HEK293 (cell line): Measurements from ENCODE around the gene LRRC26.

Source experiments
- CTCF ChIA-PET: fragments of 350-600 bp; formaldehyde crosslinking; extraction: SDS; loops from one replicate; lab custom pipeline; 2021; ENCODE audit warnings: antibody characterized with exemption; lab: Yijun Ruan, JAX
- POLR2A ChIA-PET: fragments of 300-600 bp; formaldehyde crosslinking; extraction: SDS; loops from one replicate; lab custom pipeline; 2020; ENCODE audit warnings: antibody characterized with exemption, inconsistent platforms; lab: Yijun Ruan, JAX
- H3K27ac ChIP-seq: fragments of 200-500 bp; sonication (Bioruptor generic); 2 replicates; pipeline ENCODE4 v1.5.1; 2014; ENCODE audit warnings: low read depth, low read length, control low read depth, inconsistent platforms; ENCODE audit errors: extremely low read depth
- H3K36me3 ChIP-seq, 2 experiments: fragments of 200-500 bp in 1 of 2; sonication (Bioruptor generic) in 1 of 2; 1 replicate in 1 of 2; 2 replicates in 1 of 2; pipeline ENCODE4 v1.5.1; 2014 to 2017; ENCODE audit warnings: inconsistent platforms in 2 of 2, low read length in 2 of 2; ENCODE audit not compliant: control insufficient read depth in 2 of 2, insufficient read depth in 1 of 2
- H3K4me1 ChIP-seq: fragments of 200-500 bp; sonication (Bioruptor generic); 2 replicates; pipeline ENCODE4 v1.5.1; 2014; ENCODE audit warnings: mild to moderate bottlenecking, low read length, inconsistent platforms; ENCODE audit not compliant: control insufficient read depth, insufficient read depth
- H3K4me3 ChIP-seq: 2 replicates; pipeline ENCODE4 v1.5.1; 2011; ENCODE audit warnings: low read depth, mild to moderate bottlenecking, control low read depth, low read length, moderate library complexity
- H3K9me3 ChIP-seq: fragments of 200-500 bp; sonication (Bioruptor generic); 2 replicates; pipeline ENCODE4 v1.5.1; 2014; ENCODE audit warnings: low read depth, low read length, inconsistent platforms; ENCODE audit not compliant: control insufficient read depth, insufficient read depth
- GLIS2 ChIP-seq: fragments of 450-650 bp; formaldehyde crosslinking; IDR thresholded peaks from 2 replicates; pipeline ENCODE4 v1.5.1; 2016; ENCODE audit warnings: missing biosample characterization, missing genetic modification characterization
- IKZF3 ChIP-seq: fragments of 450-650 bp; IDR thresholded peaks from 2 replicates; pipeline ENCODE4 v1.5.0; 2018; ENCODE audit warnings: missing biosample characterization, mild to moderate bottlenecking, missing genetic modification characterization, moderate library complexity
- OSR2 ChIP-seq: fragments of 450-650 bp; formaldehyde crosslinking; IDR thresholded peaks from 2 replicates; pipeline ENCODE4 v1.5.1; 2016; ENCODE audit warnings: missing biosample characterization, missing genetic modification characterization
- SP2 ChIP-seq: fragments of 450-650 bp; formaldehyde crosslinking; IDR thresholded peaks from 2 replicates; pipeline ENCODE4 v1.5.1; 2016; ENCODE audit warnings: missing biosample characterization, missing genetic modification characterization
- SP3 ChIP-seq: fragments of 450-650 bp; formaldehyde crosslinking; IDR thresholded peaks from 2 replicates; pipeline ENCODE4 v1.5.1; 2016; ENCODE audit warnings: missing biosample characterization, missing genetic modification characterization
- ZBTB48 ChIP-seq: fragments of 450-650 bp; formaldehyde crosslinking; IDR thresholded peaks from 2 replicates; pipeline ENCODE4 v1.5.1; 2016; ENCODE audit warnings: missing biosample characterization, missing genetic modification characterization
- ZNF2 ChIP-seq: fragments of 450-650 bp; formaldehyde crosslinking; IDR thresholded peaks from 2 replicates; pipeline ENCODE4 v1.5.1; 2016; ENCODE audit warnings: missing biosample characterization, missing genetic modification characterization
- ZNF341 ChIP-seq: fragments of 450-650 bp; formaldehyde crosslinking; IDR thresholded peaks from 2 replicates; pipeline ENCODE4; 2016; ENCODE audit warnings: low read depth, missing biosample characterization, missing genetic modification characterization
- ZNF394 ChIP-seq: fragments of 450-650 bp; formaldehyde crosslinking; IDR thresholded peaks from 2 replicates; pipeline ENCODE4 v1.5.1; 2016; ENCODE audit warnings: missing biosample characterization, missing genetic modification characterization, mild to moderate bottlenecking, moderate library complexity, borderline replicate concordance
- ZNF433 ChIP-seq: fragments of 450-650 bp; formaldehyde crosslinking; IDR thresholded peaks from 2 replicates; pipeline ENCODE4 v1.5.1; 2016; ENCODE audit warnings: missing biosample characterization, missing genetic modification characterization, low read depth
- TF ChIP-seq, protein P1 (sequence below): fragments of 450-650 bp; formaldehyde crosslinking; IDR thresholded peaks from 2 replicates; pipeline ENCODE4 v1.5.1; 2017; ENCODE audit warnings: missing biosample characterization, missing genetic modification characterization
- TF ChIP-seq, protein P2 (sequence below): fragments of 450-650 bp; formaldehyde crosslinking; optimal IDR thresholded peaks from 2 replicates; pipeline ENCODE3; 2016; ENCODE audit warnings: missing biosample characterization, mild to moderate bottlenecking, missing genetic modification characterization
- TF ChIP-seq, protein P3 (sequence below): fragments of 450-650 bp; formaldehyde crosslinking; IDR thresholded peaks from 2 replicates; pipeline ENCODE4 v1.5.1; 2016; ENCODE audit warnings: missing biosample characterization, missing genetic modification characterization
- TF ChIP-seq, protein P4 (sequence below): fragments of 450-650 bp; formaldehyde crosslinking; IDR thresholded peaks from 2 replicates; pipeline ENCODE4 v1.5.1; 2016; ENCODE audit warnings: missing biosample characterization, missing genetic modification characterization
- TF ChIP-seq, protein P5 (sequence below): fragments of 450-650 bp; formaldehyde crosslinking; IDR thresholded peaks from 2 replicates; pipeline ENCODE4 v1.5.0; 2017; ENCODE audit warnings: missing biosample characterization, missing genetic modification characterization, borderline replicate concordance

LRRC26 gene

DNA sequence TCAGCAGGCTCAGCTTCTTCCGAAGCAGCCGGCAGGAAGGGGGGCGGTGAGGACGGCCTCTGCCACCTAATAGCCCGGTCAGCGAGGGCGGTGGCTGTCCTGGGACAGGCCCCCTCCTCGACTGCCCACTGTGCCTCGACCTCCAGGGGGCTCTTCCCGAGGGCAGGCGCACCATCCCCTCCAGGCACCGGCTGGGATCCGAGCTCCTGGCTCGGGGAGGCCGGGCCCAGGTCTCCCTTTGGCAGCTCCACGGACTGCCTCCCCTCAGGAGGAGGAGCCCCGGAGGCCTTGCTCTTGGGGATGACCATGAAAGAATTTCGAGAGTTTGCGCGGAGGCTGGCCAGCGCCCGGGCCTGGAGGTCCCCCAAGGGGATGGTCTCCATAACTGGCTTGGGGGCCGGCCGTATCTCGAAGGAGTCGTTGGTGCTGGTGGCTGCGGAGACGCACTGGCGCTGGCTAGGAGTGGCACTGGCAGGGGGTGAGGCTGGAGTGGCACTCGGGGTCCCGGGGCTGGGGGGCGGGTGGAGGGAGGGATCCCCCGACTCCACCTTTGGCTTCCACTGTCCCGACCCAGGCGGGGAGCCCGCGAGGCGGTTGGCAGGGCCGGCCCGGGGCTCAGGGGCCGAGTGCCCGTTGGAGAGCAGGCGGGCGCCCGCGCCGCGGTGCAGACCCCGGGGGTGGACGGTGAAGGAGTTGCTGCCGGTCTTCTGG is 29.7 kb upstream of the LRRC26 start:
- no peaks in the 10 kb centered on the region for H3K9me3 ChIP-seq
- H3K27ac ChIP-seq: no peak overlapping the region
- peaks cover 0 to 3% of the 10 kb centered on the region in 2 experiments; a peak in 1 of 3 replicates for H3K36me3 ChIP-seq
- peak overlapping the region; percentile 34 for H3K4me3 ChIP-seq
- TF ChIP-seq GLIS2 (peak; percentile 32; the same call in 1 of the 2 replicates), SP2 (tag by site-specific recombination) (peak; percentile 69), ZNF433 (tag by site-specific recombination) (no peak), SP3 (tag by site-specific recombination) (0 out of 2 replicates have a peak, but pooled peaks have one; percentile 26), ZBTB48 (tag by site-specific recombination) (no peak), ZNF341 (peak; percentile 80), IKZF3 (tag by site-specific recombination) (0 out of 2 replicates have a peak, but pooled peaks have one; percentile 18), OSR2 (tag by site-specific recombination) (no peak), ZNF2 (tag by site-specific recombination) (no peak), ZNF394 (tag by site-specific recombination) (0 out of 2 replicates have a peak, but pooled peaks have one; percentile 41)
- TF ChIP-seq, protein P1, sequence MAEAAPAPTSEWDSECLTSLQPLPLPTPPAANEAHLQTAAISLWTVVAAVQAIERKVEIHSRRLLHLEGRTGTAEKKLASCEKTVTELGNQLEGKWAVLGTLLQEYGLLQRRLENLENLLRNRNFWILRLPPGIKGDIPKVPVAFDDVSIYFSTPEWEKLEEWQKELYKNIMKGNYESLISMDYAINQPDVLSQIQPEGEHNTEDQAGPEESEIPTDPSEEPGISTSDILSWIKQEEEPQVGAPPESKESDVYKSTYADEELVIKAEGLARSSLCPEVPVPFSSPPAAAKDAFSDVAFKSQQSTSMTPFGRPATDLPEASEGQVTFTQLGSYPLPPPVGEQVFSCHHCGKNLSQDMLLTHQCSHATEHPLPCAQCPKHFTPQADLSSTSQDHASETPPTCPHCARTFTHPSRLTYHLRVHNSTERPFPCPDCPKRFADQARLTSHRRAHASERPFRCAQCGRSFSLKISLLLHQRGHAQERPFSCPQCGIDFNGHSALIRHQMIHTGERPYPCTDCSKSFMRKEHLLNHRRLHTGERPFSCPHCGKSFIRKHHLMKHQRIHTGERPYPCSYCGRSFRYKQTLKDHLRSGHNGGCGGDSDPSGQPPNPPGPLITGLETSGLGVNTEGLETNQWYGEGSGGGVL (tag by site-specific recombination): no peak
- TF ChIP-seq, protein P2, sequence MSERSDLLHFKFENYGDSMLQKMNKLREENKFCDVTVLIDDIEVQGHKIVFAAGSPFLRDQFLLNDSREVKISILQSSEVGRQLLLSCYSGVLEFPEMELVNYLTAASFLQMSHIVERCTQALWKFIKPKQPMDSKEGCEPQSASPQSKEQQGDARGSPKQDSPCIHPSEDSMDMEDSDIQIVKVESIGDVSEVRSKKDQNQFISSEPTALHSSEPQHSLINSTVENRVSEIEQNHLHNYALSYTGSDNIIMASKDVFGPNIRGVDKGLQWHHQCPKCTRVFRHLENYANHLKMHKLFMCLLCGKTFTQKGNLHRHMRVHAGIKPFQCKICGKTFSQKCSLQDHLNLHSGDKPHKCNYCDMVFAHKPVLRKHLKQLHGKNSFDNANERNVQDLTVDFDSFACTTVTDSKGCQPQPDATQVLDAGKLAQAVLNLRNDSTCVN: peak; percentile 24
- TF ChIP-seq, protein P3, sequence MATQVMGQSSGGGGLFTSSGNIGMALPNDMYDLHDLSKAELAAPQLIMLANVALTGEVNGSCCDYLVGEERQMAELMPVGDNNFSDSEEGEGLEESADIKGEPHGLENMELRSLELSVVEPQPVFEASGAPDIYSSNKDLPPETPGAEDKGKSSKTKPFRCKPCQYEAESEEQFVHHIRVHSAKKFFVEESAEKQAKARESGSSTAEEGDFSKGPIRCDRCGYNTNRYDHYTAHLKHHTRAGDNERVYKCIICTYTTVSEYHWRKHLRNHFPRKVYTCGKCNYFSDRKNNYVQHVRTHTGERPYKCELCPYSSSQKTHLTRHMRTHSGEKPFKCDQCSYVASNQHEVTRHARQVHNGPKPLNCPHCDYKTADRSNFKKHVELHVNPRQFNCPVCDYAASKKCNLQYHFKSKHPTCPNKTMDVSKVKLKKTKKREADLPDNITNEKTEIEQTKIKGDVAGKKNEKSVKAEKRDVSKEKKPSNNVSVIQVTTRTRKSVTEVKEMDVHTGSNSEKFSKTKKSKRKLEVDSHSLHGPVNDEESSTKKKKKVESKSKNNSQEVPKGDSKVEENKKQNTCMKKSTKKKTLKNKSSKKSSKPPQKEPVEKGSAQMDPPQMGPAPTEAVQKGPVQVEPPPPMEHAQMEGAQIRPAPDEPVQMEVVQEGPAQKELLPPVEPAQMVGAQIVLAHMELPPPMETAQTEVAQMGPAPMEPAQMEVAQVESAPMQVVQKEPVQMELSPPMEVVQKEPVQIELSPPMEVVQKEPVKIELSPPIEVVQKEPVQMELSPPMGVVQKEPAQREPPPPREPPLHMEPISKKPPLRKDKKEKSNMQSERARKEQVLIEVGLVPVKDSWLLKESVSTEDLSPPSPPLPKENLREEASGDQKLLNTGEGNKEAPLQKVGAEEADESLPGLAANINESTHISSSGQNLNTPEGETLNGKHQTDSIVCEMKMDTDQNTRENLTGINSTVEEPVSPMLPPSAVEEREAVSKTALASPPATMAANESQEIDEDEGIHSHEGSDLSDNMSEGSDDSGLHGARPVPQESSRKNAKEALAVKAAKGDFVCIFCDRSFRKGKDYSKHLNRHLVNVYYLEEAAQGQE: 0 out of 2 replicates have a peak, but pooled peaks have one; percentile 28
- TF ChIP-seq, protein P4, sequence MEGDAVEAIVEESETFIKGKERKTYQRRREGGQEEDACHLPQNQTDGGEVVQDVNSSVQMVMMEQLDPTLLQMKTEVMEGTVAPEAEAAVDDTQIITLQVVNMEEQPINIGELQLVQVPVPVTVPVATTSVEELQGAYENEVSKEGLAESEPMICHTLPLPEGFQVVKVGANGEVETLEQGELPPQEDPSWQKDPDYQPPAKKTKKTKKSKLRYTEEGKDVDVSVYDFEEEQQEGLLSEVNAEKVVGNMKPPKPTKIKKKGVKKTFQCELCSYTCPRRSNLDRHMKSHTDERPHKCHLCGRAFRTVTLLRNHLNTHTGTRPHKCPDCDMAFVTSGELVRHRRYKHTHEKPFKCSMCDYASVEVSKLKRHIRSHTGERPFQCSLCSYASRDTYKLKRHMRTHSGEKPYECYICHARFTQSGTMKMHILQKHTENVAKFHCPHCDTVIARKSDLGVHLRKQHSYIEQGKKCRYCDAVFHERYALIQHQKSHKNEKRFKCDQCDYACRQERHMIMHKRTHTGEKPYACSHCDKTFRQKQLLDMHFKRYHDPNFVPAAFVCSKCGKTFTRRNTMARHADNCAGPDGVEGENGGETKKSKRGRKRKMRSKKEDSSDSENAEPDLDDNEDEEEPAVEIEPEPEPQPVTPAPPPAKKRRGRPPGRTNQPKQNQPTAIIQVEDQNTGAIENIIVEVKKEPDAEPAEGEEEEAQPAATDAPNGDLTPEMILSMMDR (tag by site-specific recombination): peak; percentile 20; the same call in 1 of the 2 replicates
- TF ChIP-seq, protein P5, sequence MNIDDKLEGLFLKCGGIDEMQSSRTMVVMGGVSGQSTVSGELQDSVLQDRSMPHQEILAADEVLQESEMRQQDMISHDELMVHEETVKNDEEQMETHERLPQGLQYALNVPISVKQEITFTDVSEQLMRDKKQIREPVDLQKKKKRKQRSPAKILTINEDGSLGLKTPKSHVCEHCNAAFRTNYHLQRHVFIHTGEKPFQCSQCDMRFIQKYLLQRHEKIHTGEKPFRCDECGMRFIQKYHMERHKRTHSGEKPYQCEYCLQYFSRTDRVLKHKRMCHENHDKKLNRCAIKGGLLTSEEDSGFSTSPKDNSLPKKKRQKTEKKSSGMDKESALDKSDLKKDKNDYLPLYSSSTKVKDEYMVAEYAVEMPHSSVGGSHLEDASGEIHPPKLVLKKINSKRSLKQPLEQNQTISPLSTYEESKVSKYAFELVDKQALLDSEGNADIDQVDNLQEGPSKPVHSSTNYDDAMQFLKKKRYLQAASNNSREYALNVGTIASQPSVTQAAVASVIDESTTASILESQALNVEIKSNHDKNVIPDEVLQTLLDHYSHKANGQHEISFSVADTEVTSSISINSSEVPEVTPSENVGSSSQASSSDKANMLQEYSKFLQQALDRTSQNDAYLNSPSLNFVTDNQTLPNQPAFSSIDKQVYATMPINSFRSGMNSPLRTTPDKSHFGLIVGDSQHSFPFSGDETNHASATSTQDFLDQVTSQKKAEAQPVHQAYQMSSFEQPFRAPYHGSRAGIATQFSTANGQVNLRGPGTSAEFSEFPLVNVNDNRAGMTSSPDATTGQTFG (tag by site-specific recombination): no peak
- H3K4me1 ChIP-seq: peaks cover 7% of the 10 kb centered on the region
- ChIA-PET POLR2A (interaction anchor here (0.5 to 3.4 kb wide), 6 partner anchors 11 to 70 kb away, joined by 3 to 34 read pairs (median 6); partner anchors contain the start of genes ANAPC2, SSNA1 and TUBB4B), CTCF (interaction anchor here (1.2 to 3.3 kb wide), 3 partner anchors 11 to 37 kb away, joined by 3 to 22 read pairs (median 5); partner anchors contain the start of genes ANAPC2 and SSNA1)
